ENCODE measurements around the gene RPP40.
A peak's percentile ranks its signal among the peaks of the same experiment; 100 is the strongest.

Gene RPP40

DNA sequence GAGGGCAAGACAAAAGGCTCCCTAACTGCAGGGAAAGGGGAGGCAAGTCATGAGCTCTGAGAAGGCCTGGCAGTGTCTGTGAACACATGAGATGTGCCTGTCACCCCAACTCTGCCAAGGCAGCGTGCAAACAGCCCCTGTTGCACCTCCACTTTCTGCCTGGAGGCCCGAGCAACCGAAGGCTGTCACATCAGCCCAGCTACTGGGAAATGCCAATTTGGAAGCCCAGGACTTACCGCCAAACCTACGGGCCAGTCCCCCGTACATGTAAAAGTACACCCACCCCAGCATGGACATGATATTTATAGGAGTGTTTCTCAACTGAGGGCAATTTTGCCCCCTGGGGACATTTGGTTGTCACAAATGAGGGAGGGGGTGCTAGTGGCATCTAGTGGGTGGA lies 27.3 kb upstream of the RPP40 start:
- TF ChIP-seq, protein P1, sequence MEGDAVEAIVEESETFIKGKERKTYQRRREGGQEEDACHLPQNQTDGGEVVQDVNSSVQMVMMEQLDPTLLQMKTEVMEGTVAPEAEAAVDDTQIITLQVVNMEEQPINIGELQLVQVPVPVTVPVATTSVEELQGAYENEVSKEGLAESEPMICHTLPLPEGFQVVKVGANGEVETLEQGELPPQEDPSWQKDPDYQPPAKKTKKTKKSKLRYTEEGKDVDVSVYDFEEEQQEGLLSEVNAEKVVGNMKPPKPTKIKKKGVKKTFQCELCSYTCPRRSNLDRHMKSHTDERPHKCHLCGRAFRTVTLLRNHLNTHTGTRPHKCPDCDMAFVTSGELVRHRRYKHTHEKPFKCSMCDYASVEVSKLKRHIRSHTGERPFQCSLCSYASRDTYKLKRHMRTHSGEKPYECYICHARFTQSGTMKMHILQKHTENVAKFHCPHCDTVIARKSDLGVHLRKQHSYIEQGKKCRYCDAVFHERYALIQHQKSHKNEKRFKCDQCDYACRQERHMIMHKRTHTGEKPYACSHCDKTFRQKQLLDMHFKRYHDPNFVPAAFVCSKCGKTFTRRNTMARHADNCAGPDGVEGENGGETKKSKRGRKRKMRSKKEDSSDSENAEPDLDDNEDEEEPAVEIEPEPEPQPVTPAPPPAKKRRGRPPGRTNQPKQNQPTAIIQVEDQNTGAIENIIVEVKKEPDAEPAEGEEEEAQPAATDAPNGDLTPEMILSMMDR (IDR thresholded peaks at IDR 0.05; ENCODE audit: control insufficient read depth, insufficient read depth, low read depth, low read length, missing control alignments) = no peak
- H3K4me3 ChIP-seq (ENCODE audit: control insufficient read depth, low read depth, low read length) = no peak overlapping the region
- DNase-seq (ENCODE audit: low read depth) = no peak

DNA sequence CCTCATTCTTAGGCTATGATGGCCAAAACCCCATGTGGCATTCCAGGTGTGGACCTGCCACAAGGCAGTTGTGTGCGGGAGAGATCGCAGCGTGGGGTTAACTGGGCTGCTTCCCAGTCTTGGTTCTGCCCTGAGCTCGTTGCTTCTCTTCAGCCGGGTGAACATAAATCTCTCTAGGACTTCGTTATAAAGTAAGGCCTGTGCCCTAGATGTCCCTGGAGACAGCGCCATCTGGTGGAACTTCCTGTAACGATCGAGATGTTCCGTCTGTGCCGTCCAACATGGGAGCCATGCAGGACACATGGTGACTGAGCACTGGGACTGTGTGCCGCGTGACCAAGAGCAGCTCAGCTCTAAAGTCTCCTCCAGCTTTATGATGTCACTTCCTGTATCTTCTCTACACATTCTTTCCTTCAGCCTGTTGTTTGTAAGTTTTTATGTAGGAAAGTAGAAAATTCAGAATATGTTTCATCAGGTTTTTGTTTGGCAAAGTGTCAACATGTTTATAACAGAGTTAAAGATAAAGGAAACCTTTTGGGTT lies 26.8 kb upstream of the RPP40 start:
- DNase-seq (ENCODE audit: low read depth) = peak; percentile 52
- TF ChIP-seq, protein P1 (IDR thresholded peaks at IDR 0.05; ENCODE audit: control insufficient read depth, insufficient read depth, low read depth, low read length, missing control alignments) = peak; percentile 78
- H3K4me3 ChIP-seq (ENCODE audit: control insufficient read depth, low read depth, low read length) = no peak overlapping the region

DNA sequence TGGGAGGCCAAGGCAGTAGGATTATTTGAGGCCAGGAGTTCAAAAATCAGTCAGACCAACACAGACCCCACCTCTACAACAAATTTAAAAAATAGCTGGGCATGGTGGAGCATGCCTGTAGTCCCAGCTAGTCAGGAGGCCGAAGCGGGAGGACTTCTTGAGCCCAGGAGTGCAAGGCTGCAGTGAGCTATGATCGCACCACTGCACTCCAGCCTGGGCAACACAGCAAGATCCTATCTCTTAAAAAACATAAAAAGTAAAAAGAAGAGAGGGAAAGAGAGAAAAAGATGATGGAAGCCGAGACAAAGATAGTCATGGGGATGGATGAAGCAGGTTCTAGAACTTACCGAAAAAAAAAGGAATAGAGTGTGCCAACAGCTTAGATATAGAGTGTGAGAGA lies 25.8 kb upstream of the RPP40 start:
- no peak overlapping the region for H3K4me3 ChIP-seq (ENCODE audit: control insufficient read depth, low read depth, low read length)
- DNase-seq (ENCODE audit: low read depth) = no peak
- TF ChIP-seq, protein P1 (IDR thresholded peaks at IDR 0.05; ENCODE audit: control insufficient read depth, insufficient read depth, low read depth, low read length, missing control alignments) = no peak

DNA sequence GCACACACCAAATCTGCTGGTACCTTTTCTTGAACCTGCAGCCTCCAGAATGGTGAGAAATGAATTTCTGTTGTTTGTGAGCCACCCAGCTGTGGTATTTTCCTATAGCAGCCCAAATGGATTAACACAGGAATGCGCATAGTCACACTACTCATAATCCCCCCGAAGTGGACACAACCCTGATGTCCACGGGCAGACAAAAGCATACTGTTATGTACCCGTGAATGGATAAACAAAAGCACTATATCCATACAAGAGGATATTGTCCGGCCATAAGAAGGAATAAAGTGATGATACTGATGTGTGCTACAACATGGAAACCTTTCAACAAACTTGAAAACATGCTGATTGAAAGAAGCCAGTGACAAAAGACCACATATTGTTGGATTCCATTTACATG lies 25.1 kb upstream of the RPP40 start:
- H3K4me3 ChIP-seq (ENCODE audit: control insufficient read depth, low read depth, low read length) = no peak overlapping the region
- no peak for DNase-seq (ENCODE audit: low read depth)
- TF ChIP-seq, protein P1 (IDR thresholded peaks at IDR 0.05; ENCODE audit: control insufficient read depth, insufficient read depth, low read depth, low read length, missing control alignments) = no peak

DNA sequence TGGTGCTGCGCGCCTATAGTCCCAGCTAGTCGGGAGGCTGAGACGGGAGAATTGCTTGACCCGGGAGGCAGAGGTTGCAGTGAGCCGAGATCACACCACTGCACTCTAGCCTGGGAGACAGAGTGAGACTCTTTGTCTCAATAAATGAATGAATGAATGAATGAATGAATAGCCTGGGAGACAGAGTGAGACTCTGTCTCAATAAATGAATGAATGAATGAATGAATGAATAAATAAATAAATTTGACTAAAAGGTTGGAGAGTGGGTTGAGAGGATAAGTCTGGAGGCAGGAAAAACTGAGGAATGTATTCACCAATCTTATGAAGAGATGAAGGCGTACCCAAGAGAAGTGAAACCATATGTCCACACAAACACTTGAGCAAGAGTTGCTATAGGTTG lies 24.5 kb upstream of the RPP40 start:
- H3K4me3 ChIP-seq (ENCODE audit: control insufficient read depth, low read depth, low read length) = no peak overlapping the region
- TF ChIP-seq, protein P1 (IDR thresholded peaks at IDR 0.05; ENCODE audit: control insufficient read depth, insufficient read depth, low read depth, low read length, missing control alignments) = no peak
- DNase-seq (ENCODE audit: low read depth) = no peak

DNA sequence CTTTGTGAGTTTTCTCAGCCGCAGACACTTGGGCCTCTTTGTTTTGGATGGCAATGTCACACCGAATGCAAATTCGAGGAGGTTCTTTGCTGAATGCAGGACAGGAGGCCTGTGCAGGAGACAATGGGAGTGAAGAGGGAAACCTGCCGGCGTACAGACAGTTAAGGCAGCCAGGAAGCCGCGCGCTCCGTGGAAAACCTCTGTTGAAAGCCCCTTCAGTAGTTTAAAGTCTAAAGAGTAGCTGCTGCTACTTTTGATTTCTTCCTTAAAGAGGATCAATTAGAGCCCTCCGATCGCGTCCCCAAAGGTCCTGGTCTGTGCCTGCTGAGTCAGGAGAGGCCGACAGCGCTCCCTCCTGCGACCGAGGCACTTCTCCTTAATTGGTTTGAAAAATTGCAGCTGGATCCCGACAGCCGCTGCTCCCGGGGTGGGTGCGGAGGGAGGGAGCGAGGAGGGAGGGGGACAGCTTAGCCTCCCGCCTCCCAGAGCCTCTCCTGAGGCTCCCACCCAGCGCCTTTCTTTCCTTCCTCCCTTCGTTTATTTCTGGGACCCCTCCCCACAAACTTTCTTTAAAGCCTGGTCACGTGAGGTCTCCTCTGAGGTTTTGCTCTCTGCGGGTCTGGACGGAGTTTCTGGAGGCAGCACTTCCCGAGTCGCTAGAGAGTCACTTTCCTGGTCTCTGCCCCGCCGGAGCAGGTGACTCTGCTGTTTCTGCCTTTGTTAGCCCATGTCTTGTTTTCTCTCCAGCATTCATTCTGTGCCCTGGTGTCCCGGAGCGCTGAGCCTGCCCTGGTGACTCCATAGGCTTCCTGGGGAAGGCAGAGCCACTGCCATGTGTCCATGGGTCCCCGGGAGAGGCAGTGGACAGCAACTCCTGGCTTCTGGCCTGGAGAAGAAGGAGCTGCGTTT lies 22.3 kb upstream of the RPP40 start:
- TF ChIP-seq, protein P1 (IDR thresholded peaks at IDR 0.05; ENCODE audit: control insufficient read depth, insufficient read depth, low read depth, low read length, missing control alignments) = peak; percentile 5
- peak overlapping the region; percentile 69 for H3K4me3 ChIP-seq (ENCODE audit: control insufficient read depth, low read depth, low read length)
- no peak for DNase-seq (ENCODE audit: low read depth)

Measured in AG09309 (cell line).